Measurements from ENCODE around the gene NUAK2.
A peak's percentile ranks its signal among the peaks of the same experiment; 100 is the strongest.

DNA sequence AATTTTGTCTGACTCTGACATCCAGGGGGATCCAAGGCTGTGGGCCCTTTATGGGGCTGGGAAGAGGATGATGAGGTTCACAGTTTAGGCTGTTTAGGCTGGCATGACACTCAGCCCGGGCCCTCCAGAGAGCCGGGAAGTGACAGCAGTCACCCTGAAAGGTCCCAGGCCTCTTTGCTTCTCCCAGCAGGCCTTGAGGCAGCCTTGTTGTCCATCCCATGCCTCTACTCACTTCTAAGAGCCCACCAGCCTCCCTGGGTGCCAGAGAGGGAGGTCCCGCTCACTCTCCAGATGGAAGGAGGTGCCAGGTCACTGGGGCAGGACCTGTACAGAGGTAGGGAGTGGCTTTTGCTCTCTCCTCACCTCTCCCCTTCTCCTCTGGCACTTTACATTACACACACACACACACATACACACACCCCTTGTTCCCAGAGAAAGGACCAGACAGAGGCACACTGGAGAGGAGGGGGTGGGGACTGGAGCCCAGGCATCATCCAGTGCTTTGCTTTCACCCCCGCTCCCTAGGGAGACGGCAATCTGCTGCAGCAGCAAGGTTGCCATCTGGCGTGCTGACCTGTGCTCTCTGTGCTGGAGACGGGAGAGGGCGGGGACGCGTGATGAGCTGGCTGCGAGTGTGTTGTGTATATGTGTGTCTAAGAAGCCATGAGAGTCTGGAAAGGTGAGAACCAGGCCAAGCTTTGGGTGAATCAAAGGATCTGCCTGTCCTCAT, 30.6 kb upstream of the NUAK2 start:
- TF ChIP-seq, protein P1, sequence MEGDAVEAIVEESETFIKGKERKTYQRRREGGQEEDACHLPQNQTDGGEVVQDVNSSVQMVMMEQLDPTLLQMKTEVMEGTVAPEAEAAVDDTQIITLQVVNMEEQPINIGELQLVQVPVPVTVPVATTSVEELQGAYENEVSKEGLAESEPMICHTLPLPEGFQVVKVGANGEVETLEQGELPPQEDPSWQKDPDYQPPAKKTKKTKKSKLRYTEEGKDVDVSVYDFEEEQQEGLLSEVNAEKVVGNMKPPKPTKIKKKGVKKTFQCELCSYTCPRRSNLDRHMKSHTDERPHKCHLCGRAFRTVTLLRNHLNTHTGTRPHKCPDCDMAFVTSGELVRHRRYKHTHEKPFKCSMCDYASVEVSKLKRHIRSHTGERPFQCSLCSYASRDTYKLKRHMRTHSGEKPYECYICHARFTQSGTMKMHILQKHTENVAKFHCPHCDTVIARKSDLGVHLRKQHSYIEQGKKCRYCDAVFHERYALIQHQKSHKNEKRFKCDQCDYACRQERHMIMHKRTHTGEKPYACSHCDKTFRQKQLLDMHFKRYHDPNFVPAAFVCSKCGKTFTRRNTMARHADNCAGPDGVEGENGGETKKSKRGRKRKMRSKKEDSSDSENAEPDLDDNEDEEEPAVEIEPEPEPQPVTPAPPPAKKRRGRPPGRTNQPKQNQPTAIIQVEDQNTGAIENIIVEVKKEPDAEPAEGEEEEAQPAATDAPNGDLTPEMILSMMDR (IDR thresholded peaks at IDR 0.05), result peak in 2 of 6 experiments; percentile 22 to 47
- TF ChIP-seq POLR2A (IDR thresholded peaks at IDR 0.05), result no peak
